ENCODE data around the gene CA9.
"Not testable (repeated sequence)": the region's sequence is repeated elsewhere in the genome, so short reads cannot be mapped to it uniquely, and the experiment has no call there.

CA9 gene

DNA sequence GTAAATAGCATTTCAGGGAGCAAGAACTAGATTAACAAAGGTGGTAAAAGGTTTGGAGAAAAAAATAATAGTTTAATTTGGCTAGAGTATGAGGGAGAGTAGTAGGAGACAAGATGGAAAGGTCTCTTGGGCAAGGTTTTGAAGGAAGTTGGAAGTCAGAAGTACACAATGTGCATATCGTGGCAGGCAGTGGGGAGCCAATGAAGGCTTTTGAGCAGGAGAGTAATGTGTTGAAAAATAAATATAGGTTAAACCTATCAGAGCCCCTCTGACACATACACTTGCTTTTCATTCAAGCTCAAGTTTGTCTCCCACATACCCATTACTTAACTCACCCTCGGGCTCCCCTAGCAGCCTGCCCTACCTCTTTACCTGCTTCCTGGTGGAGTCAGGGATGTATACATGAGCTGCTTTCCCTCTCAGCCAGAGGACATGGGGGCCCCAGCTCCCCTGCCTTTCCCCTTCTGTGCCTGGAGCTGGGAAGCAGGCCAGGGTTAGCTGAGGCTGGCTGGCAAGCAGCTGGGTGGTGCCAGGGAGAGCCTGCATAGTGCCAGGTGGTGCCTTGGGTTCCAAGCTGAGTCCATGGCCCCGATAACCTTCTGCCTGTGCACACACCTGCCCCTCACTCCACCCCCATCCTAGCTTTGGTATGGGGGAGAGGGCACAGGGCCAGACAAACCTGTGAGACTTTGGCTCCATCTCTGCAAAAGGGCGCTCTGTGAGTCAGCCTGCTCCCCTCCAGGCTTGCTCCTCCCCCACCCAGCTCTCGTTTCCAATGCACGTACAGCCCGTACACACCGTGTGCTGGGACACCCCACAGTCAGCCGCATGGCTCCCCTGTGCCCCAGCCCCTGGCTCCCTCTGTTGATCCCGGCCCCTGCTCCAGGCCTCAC lies at the start of gene CA9:
CA9 (plus strand) TSS at position 797 of the 893 bp plus-strand sequence; CDS start at position 829, 32 bp downstream.
- no peak for DNase-seq (ENCODE audit: low spot score)

DNA sequence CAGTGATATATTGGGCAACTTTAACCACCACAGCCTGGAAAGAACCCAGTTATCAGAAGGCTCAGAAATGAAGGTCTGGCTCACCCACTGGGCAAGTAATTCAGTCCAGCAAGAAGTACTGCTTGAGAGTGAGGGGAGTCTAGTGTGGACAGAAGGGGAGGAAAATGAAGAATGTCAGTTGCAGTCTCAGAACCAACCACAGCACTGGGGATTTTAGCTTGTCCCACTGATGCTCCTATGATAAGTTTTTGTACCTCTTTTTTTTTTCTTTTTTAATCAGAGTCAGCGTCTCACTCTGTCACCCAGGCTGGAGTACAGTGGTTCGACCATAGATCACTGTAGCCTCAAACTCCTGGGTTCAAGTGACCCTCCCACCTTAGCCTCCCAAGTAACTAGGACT lies 46.2 kb upstream of the CA9 start:
- no peak for DNase-seq (ENCODE audit: low spot score)

DNA sequence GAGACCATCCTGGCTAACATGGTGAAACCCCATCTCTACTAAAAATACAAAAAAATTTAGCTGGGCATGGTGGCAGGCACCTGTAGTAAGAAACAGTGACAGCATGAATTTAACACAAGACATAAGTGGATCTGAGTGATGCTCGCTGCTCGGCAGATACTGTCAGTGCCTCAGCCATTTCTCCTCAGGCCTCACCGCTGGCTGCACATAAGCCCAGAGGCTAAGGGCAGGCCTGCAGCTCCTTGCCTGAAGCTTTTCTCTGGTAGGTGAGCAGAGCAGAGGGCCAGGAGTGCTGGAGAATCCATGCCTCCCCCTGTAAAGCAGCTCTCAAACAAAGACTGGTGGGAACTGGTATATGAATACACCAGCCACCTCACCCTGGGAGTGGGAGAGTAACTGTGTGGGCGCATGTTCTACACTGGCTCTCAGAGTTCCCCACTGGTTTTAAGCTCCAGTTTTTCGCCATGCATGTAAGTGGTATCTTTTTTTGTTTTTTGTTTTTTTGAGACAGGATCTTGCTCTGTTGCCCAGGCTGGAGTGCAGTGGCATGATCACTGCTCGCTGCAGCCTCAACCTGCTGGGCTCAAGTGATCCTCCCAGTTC lies 45.2 kb upstream of the CA9 start:
- no peak for DNase-seq (ENCODE audit: low spot score)

DNA sequence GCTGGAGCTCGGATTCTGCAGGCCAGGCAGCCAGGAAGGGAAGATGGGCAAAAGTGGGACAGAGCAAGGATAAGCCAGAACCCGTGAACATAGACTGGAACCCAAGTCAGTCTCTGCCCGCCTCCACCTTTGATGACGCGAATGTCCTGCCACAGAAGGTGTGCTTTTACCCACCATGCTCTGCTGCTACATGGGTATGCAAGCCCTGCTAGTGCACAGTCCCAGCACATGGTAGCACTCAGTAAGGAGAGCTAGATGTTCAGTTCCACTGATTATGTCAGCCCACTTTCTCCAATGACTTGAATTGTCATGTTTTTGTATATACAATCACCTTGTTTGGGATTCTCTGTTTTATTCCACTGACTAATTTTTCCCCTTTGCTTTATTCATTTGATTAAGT lies 44.1 kb upstream of the CA9 start:
- DNase-seq (ENCODE audit: low spot score): no peak

DNA sequence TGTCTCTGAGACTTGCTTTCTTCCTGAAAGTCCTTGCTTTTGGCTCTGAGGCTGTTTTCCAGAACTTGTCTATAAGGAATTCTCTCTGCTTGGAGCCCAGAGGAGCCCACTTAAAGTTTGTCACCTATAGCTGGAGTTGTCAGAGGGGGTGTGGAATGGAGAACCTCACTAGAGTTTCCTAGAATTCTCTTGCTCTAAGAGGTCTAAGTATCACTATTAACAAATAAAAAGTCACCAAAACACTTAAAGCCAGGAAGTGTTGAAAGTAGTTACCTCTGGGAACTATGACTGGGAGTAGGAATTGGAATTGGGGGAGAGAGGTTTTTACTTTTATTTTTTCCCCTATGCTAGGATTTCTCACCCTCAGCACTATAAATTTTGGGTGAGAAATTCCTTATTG lies 38.0 kb upstream of the CA9 start:
- no peak for DNase-seq (ENCODE audit: low spot score)

GRCh38 chr9:35636135-35636876 lies 37.4 kb upstream of the CA9 start:
- no peak for DNase-seq (ENCODE audit: low spot score)

DNA sequence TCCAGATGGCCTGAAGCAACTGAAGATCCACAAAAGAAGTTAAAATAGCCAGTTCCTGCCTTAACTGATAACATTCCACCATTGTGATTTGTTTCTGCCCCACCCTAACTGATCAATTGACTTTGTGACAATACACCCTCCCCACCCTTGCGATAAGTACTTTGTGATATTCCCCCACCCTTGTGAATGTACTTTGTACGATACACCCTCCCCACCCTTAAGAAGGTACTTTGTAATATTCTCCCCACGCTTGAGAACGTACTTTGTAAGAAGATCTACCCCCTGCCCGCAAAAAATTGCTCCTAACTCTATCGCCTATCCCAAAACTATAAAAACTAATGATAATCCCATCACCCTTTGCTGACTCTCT lies 36.9 kb upstream of the CA9 start:
- DNase-seq (ENCODE audit: low spot score): not testable (repeated sequence)

DNA sequence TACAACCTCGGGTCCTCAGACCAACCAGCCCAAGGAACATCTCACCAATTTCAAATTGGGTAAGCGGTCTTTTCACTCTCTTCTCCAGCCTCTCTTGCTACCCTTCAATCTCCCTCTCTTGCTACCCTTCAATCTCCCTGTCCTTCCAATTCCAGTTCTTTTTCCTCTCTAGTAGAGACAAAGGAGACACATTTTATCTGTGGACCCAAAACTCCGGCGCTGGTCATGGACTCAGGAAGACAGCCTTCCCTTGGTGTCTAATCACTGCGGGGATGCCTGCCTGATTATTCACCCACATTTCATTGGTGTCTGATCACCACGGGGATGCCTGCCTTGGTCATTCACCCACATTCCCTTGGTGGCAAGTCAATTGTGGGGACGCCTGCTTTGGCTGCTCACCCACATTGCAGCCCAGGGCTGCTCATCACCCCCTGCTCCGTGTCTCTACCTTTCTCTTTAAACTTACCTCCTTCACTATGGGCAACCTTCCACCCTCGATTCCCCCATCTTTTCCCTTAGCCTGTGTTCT lies 36.2 kb upstream of the CA9 start:
- DNase-seq (ENCODE audit: low spot score): not testable (repeated sequence)

GRCh38 chr9:35638751-35639150 lies 35.0 kb upstream of the CA9 start:
- not testable (repeated sequence) for DNase-seq (ENCODE audit: low spot score)

DNA sequence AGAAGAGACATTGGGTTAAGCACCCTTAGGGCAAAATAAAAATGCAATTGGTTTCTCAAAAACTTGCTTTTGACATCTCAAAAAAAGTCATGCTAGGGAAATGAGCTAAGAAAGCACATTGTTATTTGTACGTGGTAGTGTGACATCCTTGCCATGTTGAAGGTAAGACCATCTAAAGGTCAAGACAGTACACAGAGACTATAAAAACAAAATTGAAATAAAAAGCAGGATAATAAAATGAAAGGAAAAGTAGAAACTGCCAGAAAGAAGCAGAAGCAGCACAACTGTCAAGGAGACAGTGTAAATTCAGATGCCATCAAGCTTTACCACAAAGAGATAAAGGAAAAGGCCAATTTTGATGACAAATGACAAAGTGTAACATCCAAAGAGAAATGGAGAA lies 34.5 kb upstream of the CA9 start:
- DNase-seq (ENCODE audit: low spot score): not testable (repeated sequence)

DNA sequence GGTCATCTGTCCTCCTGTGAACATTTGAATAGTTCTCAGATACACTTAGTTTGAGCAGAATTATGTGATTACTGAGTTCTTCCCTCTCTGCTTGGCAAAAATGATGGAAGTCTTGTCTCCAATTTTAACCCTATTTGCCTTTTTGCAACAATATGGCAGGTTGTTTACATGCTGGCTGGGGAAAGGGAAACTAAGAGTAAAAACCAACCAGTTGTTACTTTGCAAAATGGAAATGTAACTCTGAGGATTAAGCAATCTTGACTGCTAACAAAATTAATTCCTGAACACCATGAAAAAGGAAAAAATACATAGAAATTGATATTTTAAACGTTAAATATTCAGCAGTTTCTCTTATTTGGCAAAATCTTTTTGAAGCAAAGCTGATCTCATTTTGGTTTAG lies 34.1 kb upstream of the CA9 start:
- no peak for DNase-seq (ENCODE audit: low spot score)

DNA sequence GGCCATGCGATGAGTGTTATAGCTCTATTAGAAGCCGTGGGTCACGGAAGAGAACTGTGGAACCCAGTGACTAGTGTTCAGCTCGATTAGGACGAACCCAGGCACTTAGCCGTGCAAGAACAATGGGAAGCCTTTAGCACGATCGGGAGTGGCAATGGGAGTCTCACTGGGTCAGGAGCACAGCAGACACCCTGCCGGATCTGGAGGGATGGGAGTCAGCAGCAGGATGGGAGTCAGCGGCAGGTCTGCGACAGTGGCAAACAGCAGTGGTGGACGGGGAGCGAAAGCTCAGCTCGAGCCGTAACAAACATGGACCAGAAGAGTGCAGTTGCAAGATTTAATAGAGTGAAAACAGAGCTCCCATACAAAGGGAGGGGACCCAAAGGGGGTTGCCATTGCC lies 33.3 kb upstream of the CA9 start:
- DNase-seq (ENCODE audit: low spot score): not testable (repeated sequence)

- not testable (repeated sequence) for DNase-seq (ENCODE audit: low spot score)
These were observed 32.2 kb upstream of the CA9 start for GRCh38 chr9:35641478-35641877.

DNA sequence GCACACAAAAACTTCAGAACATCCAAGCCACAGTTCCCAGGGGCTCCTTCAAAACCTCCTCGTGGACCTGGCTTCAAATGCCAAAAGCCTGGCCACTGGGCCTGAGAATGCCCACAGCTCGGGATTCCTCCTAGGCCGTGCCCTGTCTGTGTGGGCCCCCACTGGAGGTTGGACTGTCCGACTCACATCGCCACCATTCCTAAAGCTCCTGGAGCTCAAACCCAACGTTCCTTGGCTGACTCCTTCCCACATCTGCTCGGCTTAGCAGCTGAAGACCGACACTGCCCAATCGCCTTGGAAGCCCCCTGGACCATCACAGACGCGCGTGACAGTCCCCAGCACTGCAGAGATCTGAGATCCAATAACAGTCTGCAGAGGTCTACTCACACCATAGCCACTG lies 30.7 kb upstream of the CA9 start:
- DNase-seq (ENCODE audit: low spot score): no peak

GRCh38 chr9:35645736-35646135 lies 28.0 kb upstream of the CA9 start:
- not testable (repeated sequence) for DNase-seq (ENCODE audit: low spot score)

GRCh38 chr9:35646153-35646532 lies 27.6 kb upstream of the CA9 start:
- DNase-seq (ENCODE audit: low spot score): no peak

DNA sequence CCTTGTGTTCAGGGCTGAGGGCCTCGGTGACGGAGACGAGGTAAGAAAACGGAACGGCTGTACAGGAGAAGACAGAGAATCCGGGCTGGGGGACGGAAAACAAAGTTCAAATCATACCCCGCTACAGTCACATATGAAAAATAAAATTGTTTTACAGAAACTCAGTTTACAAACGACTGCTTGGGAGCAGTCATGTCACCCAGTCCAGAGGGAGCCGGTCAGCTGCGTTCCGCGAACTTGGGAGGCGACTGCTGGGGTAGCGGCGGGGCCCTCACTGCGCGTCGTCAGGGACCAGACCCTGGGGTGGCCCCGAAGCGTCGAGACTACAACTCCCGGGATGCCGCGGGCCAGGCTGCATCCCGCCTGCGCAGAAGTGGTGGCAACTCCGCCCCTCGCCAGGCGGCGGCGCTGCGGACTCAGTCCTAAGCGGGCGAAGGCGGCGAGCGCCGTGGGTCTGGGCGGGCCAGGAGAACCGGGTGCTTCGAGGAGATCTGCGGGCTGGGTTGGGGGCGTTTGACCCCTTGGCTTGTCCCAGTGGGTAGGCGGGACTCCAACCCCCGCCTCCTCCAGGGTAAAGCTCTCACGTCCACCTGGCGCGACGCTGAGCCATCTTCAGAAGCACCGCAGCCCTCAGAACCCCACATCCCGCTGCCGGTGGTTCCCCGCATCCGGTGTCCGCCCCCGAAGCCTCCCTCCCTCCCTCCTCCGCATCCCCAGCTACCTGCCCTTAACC lies 27.0 kb upstream of the CA9 start:
- DNase-seq (ENCODE audit: low spot score): peak; percentile 96

- no peak for DNase-seq (ENCODE audit: low spot score)
These were observed 24.0 kb upstream of the CA9 start for GRCh38 chr9:35649431-35650340.

GRCh38 chr9:35650341-35651158 lies 23.2 kb upstream of the CA9 start, which contains the start of gene SIT1:
Gene SIT1, minus strand, starts transcription at chr9:35650931. Its CDS starts 78 bp downstream, at chr9:35650853.
- no peak for DNase-seq (ENCODE audit: low spot score)
